ENCODE results near the gene ACACA.

DNA sequence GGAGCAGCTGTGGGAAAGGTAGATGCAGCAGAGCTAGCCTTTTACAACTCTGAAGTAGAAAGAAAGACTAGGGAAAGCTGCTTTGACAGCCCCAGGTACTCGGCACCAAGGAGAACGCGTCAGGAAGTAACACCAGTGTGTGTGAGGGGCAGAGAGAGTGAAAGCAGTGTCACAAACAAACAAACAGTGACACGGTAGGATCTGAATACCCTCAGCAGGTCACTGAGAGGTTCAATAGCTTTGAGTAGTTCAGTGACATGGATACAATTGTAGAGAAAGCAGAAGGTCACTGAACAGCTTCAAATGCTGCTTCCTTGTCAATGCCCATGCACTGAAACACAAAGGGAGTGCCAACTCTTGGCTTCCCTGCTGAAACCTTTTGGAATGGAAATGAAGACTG is 181.2 kb downstream of the ACACA start:
- TF ChIP-seq, protein P1, sequence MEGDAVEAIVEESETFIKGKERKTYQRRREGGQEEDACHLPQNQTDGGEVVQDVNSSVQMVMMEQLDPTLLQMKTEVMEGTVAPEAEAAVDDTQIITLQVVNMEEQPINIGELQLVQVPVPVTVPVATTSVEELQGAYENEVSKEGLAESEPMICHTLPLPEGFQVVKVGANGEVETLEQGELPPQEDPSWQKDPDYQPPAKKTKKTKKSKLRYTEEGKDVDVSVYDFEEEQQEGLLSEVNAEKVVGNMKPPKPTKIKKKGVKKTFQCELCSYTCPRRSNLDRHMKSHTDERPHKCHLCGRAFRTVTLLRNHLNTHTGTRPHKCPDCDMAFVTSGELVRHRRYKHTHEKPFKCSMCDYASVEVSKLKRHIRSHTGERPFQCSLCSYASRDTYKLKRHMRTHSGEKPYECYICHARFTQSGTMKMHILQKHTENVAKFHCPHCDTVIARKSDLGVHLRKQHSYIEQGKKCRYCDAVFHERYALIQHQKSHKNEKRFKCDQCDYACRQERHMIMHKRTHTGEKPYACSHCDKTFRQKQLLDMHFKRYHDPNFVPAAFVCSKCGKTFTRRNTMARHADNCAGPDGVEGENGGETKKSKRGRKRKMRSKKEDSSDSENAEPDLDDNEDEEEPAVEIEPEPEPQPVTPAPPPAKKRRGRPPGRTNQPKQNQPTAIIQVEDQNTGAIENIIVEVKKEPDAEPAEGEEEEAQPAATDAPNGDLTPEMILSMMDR (conservative IDR thresholded peaks at IDR 0.05; ENCODE audit: low read length) = no peak
- no peak for TF ChIP-seq EZH2phosphoT487 (IDR thresholded peaks at IDR 0.05; ENCODE audit: borderline replicate concordance)

Data from Loucy (cell line).